ENCODE measurements around the gene EED. TPM values are rescaled to one million over a fixed set of nuclear protein-coding genes. Genes with fewer than 3 reads are reported as not detected.

The EED gene
- total and polyA plus RNA-seq, 12 donors, result 8.0 to 17.3 (median 9.6) TPM

- ATAC-seq (no peak), DNase-seq (no peak)
- H3K4me3 ChIP-seq, result no peak overlapping the region
- peaks cover 0 to 4% (median 0%) of the 10 kb centered on the region in 9 donors for H3K4me1 ChIP-seq
- TF ChIP-seq CTCF (IDR thresholded peaks at IDR 0.05), result no peak
- 90 to 91% methylated on average over 6 of the region's 6 CpGs for WGBS, 2 donors
- H3K9me3 ChIP-seq, result no peaks in the 10 kb centered on the region
- H3K27ac ChIP-seq, result no peak overlapping the region
- no peaks in the 10 kb centered on the region for H3K27me3 ChIP-seq
- intact Hi-C loops (cut with DNase I), result loop anchor here in 8 of 10 donors (5.0 to 10.0 kb wide), 5 partner anchors 348 to 438 kb away; partner anchors contain the start of gene CCDC83 (in 3 of the 8)
- H3K36me3 ChIP-seq, result no peaks in the 10 kb centered on the region
Observed at GRCh38 chr11:86292912-86293616, 48.5 kb downstream of the EED start.

- no peak overlapping the region for H3K4me3 ChIP-seq
- TF ChIP-seq CTCF (IDR thresholded peaks at IDR 0.05), result no peak
- intact Hi-C loops (cut with DNase I), result loop anchor here in 8 of 10 donors (5.0 to 10.0 kb wide), 5 partner anchors 349 to 439 kb away; partner anchors contain the start of gene CCDC83 (in 3 of the 8)
- ATAC-seq, result no peak
- H3K27me3 ChIP-seq, result no peaks in the 10 kb centered on the region
- H3K9me3 ChIP-seq, result no peaks in the 10 kb centered on the region
- DNase-seq, result no peak
- no peak overlapping the region for H3K27ac ChIP-seq
- no peaks in the 10 kb centered on the region for H3K36me3 ChIP-seq
- peaks cover 0 to 4% (median 0%) of the 10 kb centered on the region in 9 donors for H3K4me1 ChIP-seq
Observed at GRCh38 chr11:86294026-86294425, 49.5 kb downstream of the EED start.

GRCh38 chr11:86301742-86302091 lies 57.2 kb downstream of the EED start:
- ATAC-seq (no peak), DNase-seq (no peak)
- peaks cover 0 to 27% (median 16%) of the 10 kb centered on the region in 9 donors for H3K4me1 ChIP-seq
- H3K27ac ChIP-seq, result peak overlapping the region in 6 of 10 donors; percentile 80 to 92 (median 88)
- no peaks in the 10 kb centered on the region for H3K9me3 ChIP-seq
- intact Hi-C loops (cut with DNase I), result loop anchor here in 1 of 10 donors (10.0 kb wide), 1 partner anchor 447 kb away; the partner anchor contains the start of gene CCDC83
- 3 to 5% methylated on average over 6 of the region's 6 CpGs for WGBS, 2 donors
- no peak for TF ChIP-seq CTCF (IDR thresholded peaks at IDR 0.05)
- H3K4me3 ChIP-seq, result peak overlapping the region in 9 of 10 donors; percentile 70 to 94 (median 78)
- H3K27me3 ChIP-seq, result no peaks in the 10 kb centered on the region
- H3K36me3 ChIP-seq, result peaks cover 0 to 11% (median 0%) of the 10 kb centered on the region in 9 donors

GRCh38 chr11:86302092-86302793 lies 57.7 kb downstream of the EED start, which contains the start of gene HIKESHI:
Gene HIKESHI (plus strand): TSS chr11:86302240. CDS start chr11:86302449, 209 bp downstream.
- DNase-seq, result peak; percentile 100
- intact Hi-C loops (cut with DNase I), result loop anchor here in 1 of 10 donors (10.0 kb wide), 1 partner anchor 447 kb away; the partner anchor contains the start of gene CCDC83
- no peaks in the 10 kb centered on the region for H3K27me3 ChIP-seq
- H3K4me1 ChIP-seq, result peaks cover 0 to 27% (median 16%) of the 10 kb centered on the region in 9 donors
- ATAC-seq, result peak; percentile 98 to 100 (median 100)
- H3K4me3 ChIP-seq, result peak within 1 kb of the TSS; percentile 70 to 94 (median 79)
- whole genome bisulfite sequencing, 2 donors, result 0 to 1% methylated on average over 30 of the region's 30 CpGs
- no peak for TF ChIP-seq CTCF (IDR thresholded peaks at IDR 0.05)
- peak within 1 kb of the TSS; percentile 5 to 93 (median 88) for H3K27ac ChIP-seq
- H3K9me3 ChIP-seq, result no peaks in the 10 kb centered on the region
- peaks cover 0 to 12% (median 0%) of the 10 kb centered on the region in 9 donors for H3K36me3 ChIP-seq

All from heart right ventricle (tissue), 16 donors.